OCI-LY7 (cell line): Measurements from ENCODE around the gene RFX2. TPM values are rescaled to one million over a fixed set of nuclear protein-coding genes. Genes with fewer than 3 reads are reported as not detected.

Experiments used
- BruUV-seq: library from RNA; stranded (reverse); fragments of 400-500 nt; replicated peaks from 2 replicates; lab custom pipeline; 2021; lab: Mats Ljungman, UMichigan
- CTCF ChIA-PET: fragments of 300-600 bp; sonication (Branson Sonifier 250); formaldehyde crosslinking; loops from one replicate; lab custom pipeline; 2022; ENCODE audit warnings: antibody characterized with exemption; ENCODE audit not compliant: unreplicated experiment; lab: Charles Lee
- POLR2A ChIA-PET: fragments of 300-600 bp; sonication (Branson Sonifier 250); formaldehyde crosslinking; loops from one replicate; lab custom pipeline; 2022; ENCODE audit warnings: antibody characterized with exemption; lab: Charles Lee
- DNase-seq: peaks from one replicate; pipeline ENCODE4 v3.0.0-alpha.2; 2015; ENCODE audit warnings: low spot score
- H2AFZ ChIP-seq: fragments of 200-600 bp; sonication (generic), shearing (Covaris generic); 2 replicates; pipeline ENCODE4 v1.6.1; 2014; ENCODE audit warnings: mild to moderate bottlenecking, antibody characterized with exemption, low read length, moderate library complexity
- H3K27ac ChIP-seq: fragments of 200-600 bp; sonication (generic); 2 replicates; pipeline ENCODE4 v1.5.1; 2014; ENCODE audit warnings: mixed run types, low read depth, mild to moderate bottlenecking, moderate library complexity, low read length, inconsistent platforms; ENCODE audit not compliant: poor library complexity, severe bottlenecking
- H3K36me3 ChIP-seq: fragments of 200-600 bp; sonication (generic); 2 replicates; pipeline ENCODE4 v1.6.1; 2014; ENCODE audit warnings: mild to moderate bottlenecking, antibody characterized with exemption, low read length, moderate library complexity, mixed read lengths; ENCODE audit not compliant: insufficient read depth
- H3K4me1 ChIP-seq: fragments of 200-600 bp; sonication (generic); 2 replicates; pipeline ENCODE4 v1.5.1; 2014; ENCODE audit warnings: mild to moderate bottlenecking, low read length; ENCODE audit not compliant: insufficient read depth, poor library complexity, severe bottlenecking
- H3K4me2 ChIP-seq: fragments of 200-600 bp; sonication (generic); 2 replicates; pipeline ENCODE4 v1.6.1; 2014; ENCODE audit warnings: mild to moderate bottlenecking, low read length
- H3K4me3 ChIP-seq: fragments of 200-600 bp; sonication (generic); 2 replicates; pipeline ENCODE4 v1.5.1; 2014; ENCODE audit warnings: mild to moderate bottlenecking, low read depth, low read length; ENCODE audit not compliant: poor library complexity, severe bottlenecking
- H3K79me2 ChIP-seq: fragments of 200-600 bp; sonication (generic); 2 replicates; pipeline ENCODE4 v1.6.1; 2016; ENCODE audit warnings: low read depth, mild to moderate bottlenecking, low read length, moderate library complexity, mixed read lengths; ENCODE audit not compliant: insufficient read depth
- H3K9me2 ChIP-seq: fragments of 200-600 bp; sonication (generic); 2 replicates; pipeline ENCODE4 v1.6.1; 2016; ENCODE audit warnings: mild to moderate bottlenecking, low read length, mixed read lengths; ENCODE audit not compliant: insufficient read depth
- H3K9me3 ChIP-seq: fragments of 200-600 bp; sonication (generic); 2 replicates; pipeline ENCODE4 v1.6.1; 2014; ENCODE audit warnings: mild to moderate bottlenecking, mixed run types, low read length, mixed read lengths
- H4K20me1 ChIP-seq: fragments of 200-600 bp; sonication (generic); 2 replicates; pipeline ENCODE4 v1.6.1; 2014; ENCODE audit warnings: mild to moderate bottlenecking, antibody characterized with exemption, low read length, moderate library complexity, mixed read lengths; ENCODE audit not compliant: insufficient read depth
- EZH2phosphoT487 ChIP-seq: fragments of 200-600 bp; sonication (generic); IDR thresholded peaks from 2 replicates; pipeline ENCODE4 v1.6.1; 2018; ENCODE audit warnings: low read depth, borderline replicate concordance, mild to moderate bottlenecking, mixed run types, antibody characterized with exemption, low read length, moderate library complexity, mixed read lengths
- intact Hi-C: fragments of 100-400 bp; cut with micrococcal nuclease; formaldehyde crosslinking; loops from one replicate; pipeline ENCODE4 v1.10.0; 2022; ENCODE audit not compliant: unreplicated experiment
- total RNA-seq, 2 experiments: library from RNA; depleted of rRNA in 1 of 2; stranded (reverse); fragments of >200 nt in 1 of 2; shearing (Covaris generic) in 1 of 2; gene quantifications; 2 replicates each; pipeline ENCODE4 v1.2.3, GENCODE V29; 2014 to 2022
- TF ChIP-seq, protein P1 (sequence below): fragments of 200-600 bp; sonication (generic); conservative IDR thresholded peaks from 2 replicates; pipeline ENCODE4 v1.5.1; 2014; ENCODE audit warnings: mild to moderate bottlenecking, antibody characterized with exemption, low read length, moderate library complexity, mixed read lengths

Gene RFX2
- total RNA-seq, 2 experiments from 2014 or later, result 11.0 to 11.8 TPM

DNA sequence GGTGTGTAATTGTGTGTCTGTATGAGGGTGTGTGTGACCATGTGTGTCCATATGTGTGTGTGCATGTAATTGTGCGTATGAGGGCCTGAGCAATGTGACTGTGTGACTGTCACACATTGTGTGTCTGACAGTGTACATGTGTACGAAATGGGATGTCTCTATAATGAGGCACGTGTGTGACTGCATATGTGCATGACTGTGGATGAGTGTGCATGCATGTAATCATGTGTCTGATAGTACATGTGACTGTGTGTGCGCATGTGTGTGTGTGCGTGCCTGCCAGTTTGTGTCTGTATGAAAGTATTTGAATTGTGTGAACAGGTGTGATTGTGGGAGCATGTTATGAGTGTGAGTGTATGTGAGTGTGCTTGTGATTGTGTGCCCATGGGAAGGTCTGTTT, 22.9 kb upstream of the RFX2 start:
- ChIA-PET CTCF (no interaction called here), POLR2A (no interaction called here)
- Histone ChIP-seq H4K20me1 (no peaks in the 10 kb centered on the region), H3K4me3 (no peak overlapping the region), H3K79me2 (no peaks in the 10 kb centered on the region), H3K4me1 (peaks cover 3% of the 10 kb centered on the region), H3K27ac (no peak overlapping the region), H3K9me3 (peaks cover 2% of the 10 kb centered on the region; the same call in 1 of the 2 replicates), H3K36me3 (no peaks in the 10 kb centered on the region), H3K4me2 (no peak overlapping the region), H2AFZ (no peak overlapping the region), H3K9me2 (no peaks in the 10 kb centered on the region)
- DNase-seq, result no peak
- no TSS peak for BruUV-seq
- TF ChIP-seq EZH2phosphoT487, result no peak
- TF ChIP-seq, protein P1, sequence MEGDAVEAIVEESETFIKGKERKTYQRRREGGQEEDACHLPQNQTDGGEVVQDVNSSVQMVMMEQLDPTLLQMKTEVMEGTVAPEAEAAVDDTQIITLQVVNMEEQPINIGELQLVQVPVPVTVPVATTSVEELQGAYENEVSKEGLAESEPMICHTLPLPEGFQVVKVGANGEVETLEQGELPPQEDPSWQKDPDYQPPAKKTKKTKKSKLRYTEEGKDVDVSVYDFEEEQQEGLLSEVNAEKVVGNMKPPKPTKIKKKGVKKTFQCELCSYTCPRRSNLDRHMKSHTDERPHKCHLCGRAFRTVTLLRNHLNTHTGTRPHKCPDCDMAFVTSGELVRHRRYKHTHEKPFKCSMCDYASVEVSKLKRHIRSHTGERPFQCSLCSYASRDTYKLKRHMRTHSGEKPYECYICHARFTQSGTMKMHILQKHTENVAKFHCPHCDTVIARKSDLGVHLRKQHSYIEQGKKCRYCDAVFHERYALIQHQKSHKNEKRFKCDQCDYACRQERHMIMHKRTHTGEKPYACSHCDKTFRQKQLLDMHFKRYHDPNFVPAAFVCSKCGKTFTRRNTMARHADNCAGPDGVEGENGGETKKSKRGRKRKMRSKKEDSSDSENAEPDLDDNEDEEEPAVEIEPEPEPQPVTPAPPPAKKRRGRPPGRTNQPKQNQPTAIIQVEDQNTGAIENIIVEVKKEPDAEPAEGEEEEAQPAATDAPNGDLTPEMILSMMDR, result no peak
- intact Hi-C loops, result no loop called here

- BruUV-seq, result no TSS peak
- H3K4me3 ChIP-seq, result no peak overlapping the region
- intact Hi-C loops, result no loop called here
- no peaks in the 10 kb centered on the region for H3K4me1 ChIP-seq
- no peak overlapping the region for H3K4me2 ChIP-seq
- TF ChIP-seq EZH2phosphoT487, result no peak
- TF ChIP-seq, protein P1, result no peak
- no peaks in the 10 kb centered on the region for H3K79me2 ChIP-seq
- no peaks in the 10 kb centered on the region for H4K20me1 ChIP-seq
- H3K9me2 ChIP-seq, result no peaks in the 10 kb centered on the region
- peaks cover 7% of the 10 kb centered on the region; the same call in 1 of the 2 replicates for H3K9me3 ChIP-seq
- no peak overlapping the region for H3K27ac ChIP-seq
- no peak overlapping the region for H2AFZ ChIP-seq
- no peak for DNase-seq
- ChIA-PET CTCF (no interaction called here), POLR2A (no interaction called here)
- no peaks in the 10 kb centered on the region for H3K36me3 ChIP-seq
These were observed 22.2 kb upstream of the RFX2 start for GRCh38 chr19:6132482-6132881.

DNA sequence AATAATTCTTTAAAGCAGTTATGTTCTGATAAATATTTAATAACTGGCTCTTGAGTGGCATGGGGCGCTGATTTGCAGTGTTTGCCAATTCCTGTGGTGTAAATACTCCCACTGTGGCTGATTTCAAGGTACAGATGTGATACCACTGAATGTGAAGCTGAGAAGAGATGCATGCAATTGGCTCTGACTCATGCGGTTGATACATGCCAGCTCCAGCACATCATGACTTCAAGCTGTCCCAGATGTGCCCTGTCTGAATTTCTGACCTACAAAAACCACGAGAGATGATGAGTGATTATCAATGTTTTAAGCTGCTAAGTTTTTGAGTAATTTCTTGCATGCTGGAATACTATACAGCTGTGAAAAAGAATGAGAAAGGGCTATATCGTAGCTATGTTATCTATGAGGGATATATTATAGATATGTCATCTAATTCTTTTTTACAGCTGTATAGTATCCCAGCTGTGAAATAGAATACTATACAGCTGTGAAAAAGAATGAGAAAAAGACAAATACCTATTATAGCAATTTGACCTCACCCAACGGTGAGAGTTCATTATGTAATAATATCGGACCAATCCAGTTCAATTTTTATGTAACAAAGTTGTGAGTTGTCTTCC, 17.5 kb upstream of the RFX2 start:
- no peaks in the 10 kb centered on the region for H4K20me1 ChIP-seq
- peaks cover 7% of the 10 kb centered on the region; the same call in 1 of the 2 replicates for H3K9me3 ChIP-seq
- ChIA-PET POLR2A (no interaction called here), CTCF (no interaction called here)
- no peak for TF ChIP-seq EZH2phosphoT487
- TF ChIP-seq, protein P1, result no peak
- intact Hi-C loops, result loop anchor here (2.0 kb wide), 1 partner anchor 173 kb away; no protein-coding TSS in a partner anchor
- H3K27ac ChIP-seq, result no peak overlapping the region
- no peaks in the 10 kb centered on the region for H3K4me1 ChIP-seq
- H3K4me2 ChIP-seq, result no peak overlapping the region
- no peak overlapping the region for H3K4me3 ChIP-seq
- H3K79me2 ChIP-seq, result no peaks in the 10 kb centered on the region
- no TSS peak for BruUV-seq
- no peak overlapping the region for H2AFZ ChIP-seq
- H3K9me2 ChIP-seq, result no peaks in the 10 kb centered on the region
- no peaks in the 10 kb centered on the region for H3K36me3 ChIP-seq
- no peak for DNase-seq
